ENCODE results near the gene MXD3.

- TF ChIP-seq CTCF (IDR thresholded peaks at IDR 0.05; ENCODE audit: low read depth, low read length), result no peak
- TF ChIP-seq POLR2A (IDR thresholded peaks at IDR 0.05; ENCODE audit: extremely low read depth, insufficient read length), result no peak
Observed at GRCh38 chr5:177308740-177309139, 3.0 kb downstream of the MXD3 start.
